ENCODE measurements around the gene TCHHL1.

TCHHL1 gene

DNA sequence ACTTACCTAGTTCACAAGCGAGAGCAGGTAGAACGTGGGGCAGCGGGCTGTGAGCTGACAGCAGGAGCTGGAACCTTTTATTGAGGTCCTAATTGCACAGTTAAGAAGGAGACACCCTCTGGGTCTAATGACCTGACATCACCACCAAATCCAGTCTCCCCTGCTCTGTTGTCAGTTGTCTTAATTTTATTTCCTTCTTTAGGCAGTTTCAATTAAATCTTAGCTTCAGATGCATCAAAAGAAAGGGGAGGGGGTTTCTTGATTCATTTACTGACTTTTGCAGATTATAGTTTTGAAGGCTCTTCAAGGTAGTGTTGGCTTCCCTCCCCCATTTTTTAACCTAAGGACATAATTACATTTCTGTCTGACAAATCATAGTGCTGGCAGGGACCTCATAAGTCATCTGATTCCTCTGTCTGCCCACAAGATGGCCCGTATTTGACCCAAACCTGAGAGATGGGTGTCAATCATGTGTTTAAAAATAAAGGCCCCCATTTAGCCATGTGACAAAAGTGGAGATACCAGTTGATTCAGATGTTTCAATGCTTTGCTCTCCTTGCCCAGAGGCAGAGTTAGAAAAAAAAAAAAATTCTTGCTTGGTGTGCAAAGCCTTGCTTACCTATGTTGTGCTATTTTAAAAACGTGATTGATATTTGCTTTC, at the start of gene TCHHL1:
TSS of gene TCHHL1 (minus strand) at position 51 of the 661 bp plus-strand sequence. CDS start 921 bp downstream, outside the sequence.
- no peak for DNase-seq

DNA sequence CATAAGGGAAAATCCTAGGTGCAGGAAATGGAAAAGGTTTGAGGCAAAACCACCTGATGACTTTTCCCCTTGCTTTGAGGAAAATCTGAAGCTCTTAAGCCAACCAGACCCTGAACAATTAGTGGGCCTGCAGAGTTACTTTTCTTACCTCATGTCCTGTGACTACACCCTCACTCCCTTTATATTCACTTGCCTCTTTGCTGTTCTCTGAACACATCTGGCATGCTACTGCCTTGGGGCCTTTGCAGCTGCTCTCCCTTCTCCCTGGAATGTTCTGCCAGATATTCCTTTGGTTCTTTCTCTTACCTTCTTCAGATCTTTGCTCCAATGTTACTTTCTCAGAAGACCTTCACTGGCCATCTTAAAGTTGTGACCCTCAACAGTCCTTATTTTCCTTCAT, 48.4 kb upstream of the TCHHL1 start:
- no peak for DNase-seq

DNA sequence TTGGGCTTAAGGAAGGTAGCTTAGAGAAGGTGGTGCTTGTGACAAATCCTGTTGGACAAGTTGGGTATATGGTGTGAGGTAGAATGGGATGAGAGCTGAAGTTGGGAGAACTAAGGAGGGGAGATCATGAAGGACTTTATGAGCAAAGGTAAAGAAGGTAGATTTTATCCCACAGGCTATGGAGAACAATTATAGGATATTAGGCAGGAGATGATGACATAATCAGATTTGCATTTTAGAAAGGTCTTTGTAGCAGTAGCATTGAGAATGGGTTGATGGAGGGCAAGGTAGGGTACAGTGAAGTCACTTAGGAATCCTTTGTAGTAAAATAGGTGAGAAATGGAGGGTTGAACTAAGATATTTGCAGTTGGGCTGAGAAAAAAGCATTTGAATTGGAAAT, 41.3 kb upstream of the TCHHL1 start:
- DNase-seq: no peak

DNA sequence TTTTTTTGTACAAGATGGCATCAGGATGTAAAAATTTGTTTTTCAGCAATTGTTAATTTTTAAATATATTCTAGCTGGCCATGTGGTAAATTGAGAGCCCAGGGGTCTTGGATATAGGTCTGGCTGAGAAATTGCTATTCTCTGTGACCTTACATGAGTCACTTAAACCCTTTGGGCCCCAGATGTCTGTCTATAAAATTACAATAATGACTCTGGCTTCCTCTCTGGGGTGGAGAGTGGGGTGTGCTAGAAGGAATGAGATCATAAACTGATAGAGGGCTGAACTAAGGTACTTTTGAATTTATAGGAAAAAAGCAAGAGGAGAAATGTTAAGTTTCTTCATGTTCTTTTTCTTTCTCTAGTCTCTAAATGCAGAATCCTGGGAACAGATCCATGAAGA, 38.8 kb upstream of the TCHHL1 start:
- no peak for DNase-seq

DNA sequence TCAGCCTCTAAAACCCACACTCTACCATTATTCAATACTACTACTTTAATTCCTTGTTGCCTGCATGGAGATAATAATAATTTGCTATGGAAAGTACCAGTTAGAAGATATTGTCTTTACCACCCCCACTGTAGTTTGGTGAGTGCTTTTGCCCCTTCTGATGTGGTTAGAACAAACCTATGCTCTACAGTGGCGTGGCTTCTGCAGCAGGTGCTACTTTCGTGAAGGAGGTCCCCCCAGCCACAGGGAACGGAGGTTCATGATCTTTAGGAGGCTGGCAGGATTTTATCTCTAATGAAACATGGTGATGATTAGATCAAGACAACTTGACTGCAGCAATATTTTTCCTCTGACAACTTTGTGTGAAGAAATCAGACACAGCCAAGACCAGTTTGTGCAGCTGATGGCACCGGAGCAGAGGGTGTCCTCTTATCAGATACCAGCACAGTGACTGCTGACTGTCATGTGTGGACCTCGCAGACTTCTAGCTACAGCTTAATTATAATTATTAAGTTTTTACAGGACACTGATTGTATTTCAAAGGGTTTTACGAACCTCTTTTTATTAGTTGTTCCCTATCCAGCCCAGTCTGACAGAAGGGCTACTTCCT, 37.1 kb upstream of the TCHHL1 start:
- no peak for DNase-seq

DNA sequence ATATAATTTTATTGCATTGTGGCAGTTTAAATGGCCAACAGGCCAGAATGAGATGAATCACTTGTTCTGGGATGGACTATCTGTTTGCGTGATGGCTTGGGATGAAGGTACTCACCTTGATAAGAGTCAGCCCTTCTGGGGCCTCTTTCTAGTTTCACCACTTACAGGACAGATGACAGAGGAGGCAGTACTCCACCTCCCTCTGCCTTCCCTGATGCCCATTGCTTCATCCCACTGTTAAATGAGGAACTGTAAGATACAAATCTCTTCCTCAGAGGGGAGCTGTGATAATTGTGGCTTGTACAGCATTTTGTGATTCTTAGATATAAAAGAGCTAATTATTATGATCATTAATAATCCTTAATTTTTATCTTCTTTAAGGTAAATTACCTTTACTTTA, 30.1 kb upstream of the TCHHL1 start:
- DNase-seq: no peak

DNA sequence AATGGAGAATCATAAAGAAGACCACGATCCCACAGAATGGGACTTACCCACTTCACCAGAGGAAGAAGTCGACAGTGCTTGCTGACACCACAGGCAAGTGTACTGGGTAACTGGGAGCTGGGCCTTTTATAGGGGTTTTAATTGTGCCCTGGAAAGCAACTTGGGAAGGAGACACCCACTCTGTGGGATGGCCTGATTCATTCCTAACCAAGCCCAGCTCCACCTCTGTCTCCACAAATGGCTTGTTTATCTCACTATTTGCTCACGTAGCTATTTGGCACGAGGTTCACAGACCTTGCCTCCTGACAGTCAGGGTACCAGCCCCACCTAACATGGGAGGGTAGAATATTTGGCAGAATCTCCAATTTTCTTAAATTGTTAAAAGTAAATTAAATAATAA, 26.5 kb upstream of the TCHHL1 start, which contains the start of gene TCHH:
TSS of gene TCHH (minus strand) at position 101 of the 400 bp plus-strand sequence. CDS start 1,364 bp downstream, outside the sequence.
- DNase-seq: no peak

DNA sequence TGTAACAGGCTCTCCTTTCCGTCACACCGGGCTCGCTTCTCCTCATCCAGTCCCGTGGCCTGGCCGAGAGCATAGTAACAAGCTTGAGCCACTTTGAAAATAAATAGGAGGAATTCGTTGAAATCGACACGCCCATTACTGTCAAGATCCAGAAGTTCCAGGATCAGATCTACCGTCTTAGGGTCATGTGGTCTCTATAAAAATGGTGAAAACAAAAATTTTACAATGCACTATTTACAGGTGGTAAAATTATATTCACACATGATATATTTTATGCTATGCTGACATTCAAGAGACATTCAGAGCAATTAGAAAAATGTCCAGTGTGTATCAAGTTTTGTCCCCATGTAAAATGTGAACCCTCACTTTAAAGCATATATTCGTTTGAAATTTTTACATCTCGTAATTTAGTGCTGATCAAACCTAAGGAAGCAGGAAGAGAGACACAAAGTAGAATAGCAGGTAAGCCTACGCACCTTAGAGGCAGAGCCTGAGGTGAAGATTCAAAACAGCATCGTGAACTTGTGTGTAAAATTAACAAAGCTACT, 24.1 kb upstream of the TCHHL1 start:
- no peak for DNase-seq

DNA sequence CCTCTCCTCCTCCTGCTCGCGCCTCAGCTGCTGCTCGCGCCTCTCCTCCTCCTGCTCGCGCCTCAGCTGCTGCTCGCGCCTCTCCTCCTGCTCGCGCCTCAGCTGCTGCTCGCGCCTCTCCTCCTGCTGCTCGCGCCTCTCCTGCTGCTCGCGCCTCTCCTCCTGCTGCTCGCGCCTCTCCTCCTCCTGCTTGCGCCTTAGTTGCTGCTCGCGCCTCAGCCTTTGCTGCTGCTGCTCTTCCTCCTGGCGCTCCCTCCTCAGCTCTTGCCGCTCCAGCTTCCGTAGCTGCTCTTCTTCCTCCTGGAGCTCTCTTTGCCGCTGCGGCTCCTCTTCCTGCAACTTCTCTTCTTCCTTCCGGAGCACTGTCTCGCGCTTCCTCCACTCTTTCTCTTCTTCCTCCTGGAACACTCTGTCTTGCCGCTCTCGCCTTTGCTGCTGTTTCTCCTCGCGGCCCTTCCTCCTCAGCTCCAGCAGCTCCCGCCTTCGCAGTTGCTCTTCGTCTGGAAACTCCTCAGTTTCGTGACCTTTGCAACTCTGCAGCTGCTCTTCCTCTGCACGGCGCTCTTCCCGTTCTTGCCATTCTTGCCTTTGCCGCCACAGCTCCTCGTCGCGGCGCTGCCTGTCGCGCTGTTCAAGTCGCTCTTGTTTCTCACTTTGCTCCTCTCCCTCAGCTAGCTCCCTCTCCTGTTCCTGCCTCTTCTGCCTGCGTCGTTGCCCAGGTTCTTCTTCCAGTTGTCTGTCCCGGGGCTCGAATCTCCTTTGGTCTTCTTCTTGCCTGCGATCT, 23.4 kb upstream of the TCHHL1 start:
- no peak for DNase-seq

DNA sequence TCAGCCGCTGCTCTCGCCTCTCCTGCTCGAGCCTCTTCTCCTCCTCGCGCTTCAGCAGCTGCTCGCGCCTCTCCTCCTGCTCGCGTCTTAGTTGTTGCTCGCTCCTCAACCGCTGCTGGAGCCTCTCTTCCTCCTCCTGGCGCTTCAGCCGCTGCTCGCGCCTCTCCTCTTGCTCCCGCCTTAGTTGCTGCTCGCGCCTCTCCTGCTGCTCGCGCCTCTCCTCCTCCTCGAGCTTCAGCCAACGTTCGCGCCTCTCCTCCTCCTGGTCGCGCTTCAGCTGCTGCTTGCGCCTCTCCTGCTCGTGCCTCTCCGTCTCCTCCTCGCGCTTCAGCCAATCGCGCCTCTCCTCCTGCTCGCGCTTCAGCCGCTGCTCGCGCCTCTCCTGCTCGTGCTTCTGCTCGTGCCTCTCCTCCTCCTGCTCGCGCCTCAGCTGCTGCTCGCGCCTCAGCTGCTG, 22.7 kb upstream of the TCHHL1 start:
- peak in 1 of 2 donors; percentile 18 for DNase-seq

DNA sequence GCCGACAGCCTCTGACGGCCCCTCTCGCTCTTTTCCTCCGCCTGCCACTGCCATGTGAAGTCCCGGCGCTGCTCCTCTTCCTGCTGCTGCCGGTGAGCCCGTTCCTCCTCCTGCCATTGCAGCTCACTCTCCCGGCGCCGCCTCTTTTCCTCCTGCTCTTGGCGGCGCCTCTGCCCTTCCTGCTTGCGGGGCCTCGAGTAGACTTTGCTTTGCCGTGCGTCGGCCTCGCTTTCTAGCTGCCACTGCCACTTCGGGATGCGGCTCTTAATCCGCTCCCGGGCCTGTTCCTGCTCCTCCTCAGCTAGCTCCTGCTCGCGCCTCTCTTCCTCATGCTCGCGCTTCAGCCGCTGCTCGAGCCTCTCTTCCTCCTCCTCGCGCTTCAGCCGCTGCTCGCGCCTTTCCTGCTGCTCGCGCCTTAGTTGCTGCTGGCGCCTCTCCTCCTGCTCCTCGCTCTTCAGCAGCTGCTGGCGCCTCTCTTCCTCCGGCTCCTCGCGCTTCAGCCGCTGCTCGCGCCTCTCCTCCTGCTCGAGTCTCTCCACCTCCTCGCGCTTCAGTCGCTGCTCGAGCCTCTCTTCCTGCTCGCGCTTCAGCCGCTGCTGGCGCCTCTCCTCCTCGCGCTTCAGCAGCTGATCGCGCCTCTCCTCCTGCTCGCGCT, 22.1 kb upstream of the TCHHL1 start:
- peak in 1 of 2 donors; percentile 15 for DNase-seq

DNA sequence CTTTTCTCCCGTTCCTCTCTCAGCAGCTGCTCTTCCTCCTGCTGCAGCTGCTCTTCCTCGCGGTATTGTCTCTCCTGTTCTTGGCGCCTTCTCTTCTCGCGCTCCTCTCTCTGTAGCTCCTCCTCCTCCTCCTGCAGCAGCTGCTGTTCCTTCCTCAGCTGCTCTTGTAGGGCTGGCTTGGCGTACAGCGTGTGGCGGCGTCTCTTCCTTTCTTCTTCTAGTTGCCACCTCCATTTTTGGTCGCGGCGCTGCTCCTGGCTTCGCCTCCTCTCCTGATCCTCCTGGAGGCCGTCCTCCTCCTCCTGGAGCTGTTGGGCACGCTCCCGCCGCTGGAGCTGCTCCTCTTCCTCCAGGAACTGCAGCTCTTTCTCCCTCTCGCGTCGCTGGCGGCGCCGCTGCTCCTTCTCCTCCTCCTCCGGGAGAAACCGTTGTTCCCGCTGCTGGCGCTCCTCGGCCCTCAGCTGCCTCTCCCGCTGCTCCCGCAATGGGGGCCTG, 21.5 kb upstream of the TCHHL1 start:
- peak in 1 of 2 donors; percentile 19 for DNase-seq

DNA sequence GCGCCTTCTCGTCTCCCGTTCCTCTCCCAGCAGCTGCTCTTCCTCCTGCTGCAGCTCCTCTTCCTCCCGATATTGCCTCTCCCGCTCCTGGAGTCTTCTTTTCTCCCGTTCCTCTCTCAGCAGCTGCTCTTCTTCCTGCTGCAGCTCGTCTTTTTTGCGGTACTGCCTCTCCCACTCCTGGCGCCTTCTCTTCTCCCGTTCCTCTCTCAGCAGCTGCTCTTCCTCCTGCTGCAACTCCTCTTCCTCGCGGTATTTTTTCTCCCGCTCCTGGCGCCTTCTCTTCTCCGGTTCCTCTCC, 21.1 kb upstream of the TCHHL1 start:
- no peak for DNase-seq

DNA sequence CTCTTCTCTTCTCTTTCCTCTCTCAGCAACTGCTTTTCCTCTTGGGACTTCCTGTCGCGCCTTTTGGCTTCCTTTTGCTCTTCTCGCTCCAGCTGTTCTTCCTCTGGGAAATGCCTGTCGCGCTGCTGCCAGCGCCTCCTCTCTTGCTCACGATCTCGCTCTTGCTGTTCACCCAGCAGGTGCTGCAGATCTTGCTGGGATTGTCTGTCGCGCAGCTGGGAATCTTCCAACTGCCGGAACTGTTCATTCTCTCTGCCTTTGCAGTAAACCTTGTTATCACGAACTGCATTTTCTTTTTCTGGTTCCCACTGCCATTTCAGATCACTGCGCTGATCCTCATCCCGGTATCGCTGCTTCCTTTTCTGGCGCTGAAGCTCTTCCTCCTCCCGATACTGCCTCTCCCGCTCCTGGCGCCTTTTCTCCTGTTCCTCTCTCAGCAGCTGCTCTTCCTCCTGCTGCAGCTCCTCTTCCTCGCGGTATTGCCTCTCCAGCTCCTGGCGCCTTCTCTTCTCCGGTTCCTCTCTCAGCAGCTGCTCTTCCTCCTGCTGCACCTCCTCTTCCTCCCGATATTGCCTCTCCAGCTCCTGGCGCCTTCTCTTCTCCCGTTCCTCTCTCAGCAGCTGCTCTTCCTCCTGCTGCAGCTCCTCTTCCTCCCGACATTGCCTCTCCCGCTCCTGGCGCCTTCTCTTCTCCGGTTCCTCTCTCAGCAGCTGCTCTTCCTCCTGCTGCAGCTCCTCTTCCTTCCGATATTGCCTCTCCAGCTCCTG, 20.6 kb upstream of the TCHHL1 start:
- DNase-seq: no peak

DNA sequence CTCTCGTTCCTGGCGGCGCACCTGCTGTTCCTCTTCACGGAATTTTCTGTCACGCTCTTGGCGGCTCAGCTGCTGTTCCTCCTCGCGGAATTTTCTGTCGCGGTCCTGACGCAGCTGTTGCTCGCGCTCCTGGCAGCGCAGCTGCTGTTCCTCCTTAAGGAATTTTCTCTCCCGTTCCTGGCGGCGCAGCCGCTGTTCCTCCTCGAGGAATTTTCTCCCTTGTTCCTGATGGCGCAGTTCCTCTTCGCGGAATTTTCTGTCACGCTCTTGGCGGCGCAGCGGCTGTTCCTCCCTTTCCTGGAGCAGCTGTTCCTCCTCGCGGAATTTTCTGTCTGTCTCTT, 20.0 kb upstream of the TCHHL1 start:
- no peak for DNase-seq

DNA sequence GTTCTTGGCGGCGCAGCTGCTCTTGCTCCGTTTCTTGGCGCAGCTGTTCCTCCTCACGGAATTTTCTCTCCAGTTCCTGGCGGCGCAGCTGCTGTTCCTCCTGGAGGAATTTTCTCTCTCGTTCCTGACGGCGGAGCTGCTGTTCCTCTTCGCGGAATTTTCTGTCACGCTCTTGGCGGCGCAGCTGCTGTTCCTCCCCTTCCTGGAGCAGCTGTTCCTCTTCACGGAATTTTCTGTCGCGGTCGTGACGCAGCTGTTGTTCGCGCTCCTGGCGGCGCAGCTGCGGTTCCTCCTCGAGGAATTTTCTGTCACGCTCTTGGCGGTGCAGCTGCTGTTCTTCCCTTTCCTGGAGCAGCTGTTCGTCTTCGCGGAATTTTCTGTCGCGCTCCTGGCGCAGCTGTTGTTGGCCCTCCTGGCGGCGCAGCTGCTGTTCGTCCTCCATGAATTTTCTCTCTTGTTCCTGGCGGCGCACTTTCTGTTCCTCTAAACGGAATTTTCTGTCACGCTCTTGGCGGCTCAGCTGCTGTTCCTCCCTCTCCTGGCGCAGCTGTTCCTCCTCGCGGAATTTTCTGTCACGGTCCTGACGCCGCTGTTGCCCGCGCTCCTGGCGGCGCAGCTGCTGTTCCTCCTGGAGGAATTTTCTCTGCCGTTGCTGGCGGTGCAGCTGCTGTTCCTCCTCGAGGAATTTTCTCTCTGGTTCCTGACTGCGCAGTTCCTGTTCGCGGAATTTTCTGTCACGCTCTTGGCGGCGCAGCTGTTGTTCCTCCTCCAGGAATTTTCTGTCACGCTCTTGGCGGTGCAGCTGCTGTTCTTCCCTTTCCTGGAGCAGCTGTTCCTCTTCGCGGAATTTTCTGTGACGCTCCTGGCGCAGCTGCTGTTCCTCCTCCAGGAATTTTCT, 19.4 kb upstream of the TCHHL1 start:
- DNase-seq: no peak

DNA sequence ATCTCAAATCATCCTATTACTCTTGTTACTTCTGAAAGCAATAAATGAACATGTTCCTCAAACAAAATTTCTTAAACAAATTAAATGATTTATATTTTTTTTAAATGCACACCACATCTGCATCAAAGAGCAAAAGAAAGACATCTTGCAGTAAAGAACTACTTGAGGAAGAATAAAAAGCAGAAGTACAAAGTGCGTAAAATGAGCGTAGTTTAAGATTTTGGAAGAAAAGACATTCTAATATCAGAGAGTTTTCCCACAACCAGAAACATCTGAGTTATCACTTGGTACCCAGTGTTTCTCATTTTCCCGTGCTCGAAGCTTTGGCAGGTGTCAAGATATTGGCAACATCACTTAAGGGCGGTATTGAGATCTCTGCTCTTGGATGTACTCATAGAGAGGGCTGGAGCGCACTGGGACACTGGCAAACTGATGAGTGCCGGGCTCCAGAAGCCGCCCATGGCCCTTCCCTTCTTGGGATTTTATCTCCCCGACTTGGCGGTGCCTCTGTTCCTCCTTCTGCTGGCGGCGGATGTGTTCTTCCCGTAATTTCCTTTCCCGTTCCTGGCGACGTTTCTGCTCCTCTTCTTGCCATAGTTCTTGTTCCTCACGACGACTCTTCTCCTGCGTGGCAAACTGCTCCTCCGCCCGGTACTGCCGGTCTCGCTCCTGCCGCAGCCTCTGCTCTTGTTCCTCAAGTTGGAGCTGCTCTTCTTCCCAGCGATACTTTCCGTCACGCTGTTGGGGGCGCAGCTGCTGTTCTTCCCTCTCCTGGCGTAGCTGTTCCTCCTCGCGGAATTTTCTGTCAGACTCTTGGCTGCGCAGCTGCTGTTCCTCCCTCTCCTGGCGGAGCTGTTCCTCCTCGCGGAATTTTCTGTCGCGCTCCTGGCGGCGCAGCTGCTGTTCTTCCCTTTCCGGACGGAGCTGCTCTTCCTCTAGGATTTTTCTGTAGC, 18.4 kb upstream of the TCHHL1 start:
- no peak for DNase-seq

DNA sequence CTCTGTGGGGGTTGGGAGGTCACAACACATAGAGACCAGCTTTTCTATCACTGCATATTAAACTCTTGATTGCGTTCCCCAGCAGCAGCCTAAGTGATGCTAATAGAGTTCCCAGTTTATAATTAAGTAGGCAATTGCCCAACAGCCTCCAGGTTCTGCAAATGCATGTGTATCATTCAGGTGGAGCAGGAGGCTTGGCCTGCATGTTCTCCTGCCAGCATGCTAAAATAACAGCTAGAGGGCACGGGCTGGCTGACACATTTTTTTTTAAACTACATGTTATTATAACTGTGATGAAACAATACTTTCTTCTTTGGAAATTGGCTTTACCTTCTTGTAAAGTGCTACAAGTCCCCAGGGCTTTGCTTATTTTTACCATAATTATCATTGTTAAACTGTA, 16.0 kb upstream of the TCHHL1 start:
- DNase-seq: no peak

DNA sequence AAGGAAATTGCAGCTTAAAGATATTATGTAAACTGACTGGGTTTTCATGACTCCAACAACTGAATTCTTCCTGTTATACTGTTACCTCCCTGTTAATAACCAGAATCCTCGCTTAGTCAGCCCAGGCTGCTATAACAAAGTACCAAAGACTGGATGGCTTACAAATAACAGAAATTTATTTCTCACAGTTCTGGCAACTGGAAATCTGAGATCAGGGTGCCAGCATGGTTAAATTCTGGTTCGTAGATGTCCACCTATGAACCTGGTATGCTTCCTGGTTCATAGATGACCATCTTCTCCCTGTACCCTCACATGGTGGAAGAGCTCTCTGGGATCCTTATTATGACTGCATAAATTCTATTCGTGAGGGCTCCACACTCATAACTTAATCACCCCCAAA, 8.1 kb upstream of the TCHHL1 start:
- no peak for DNase-seq

DNA sequence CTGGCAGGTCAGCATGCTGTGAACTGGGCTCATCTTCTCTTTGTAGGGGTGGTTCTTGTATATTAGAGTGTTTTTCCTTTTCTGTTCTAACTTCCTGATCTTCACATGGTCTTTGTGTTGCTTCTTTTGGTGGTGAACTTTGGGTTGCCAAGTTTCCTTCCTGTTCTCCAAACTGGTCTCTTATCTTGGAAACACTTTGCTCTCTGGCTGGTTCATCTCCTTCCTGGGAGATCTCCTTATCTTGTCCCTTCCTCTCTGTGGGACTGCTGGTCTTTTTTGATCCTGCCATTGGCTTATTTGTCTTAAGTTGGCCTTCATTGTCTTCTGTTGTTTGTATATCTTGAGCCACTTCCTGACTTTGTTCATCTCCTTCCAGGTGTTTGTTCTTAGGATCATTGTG, 2.1 kb downstream of the TCHHL1 start:
- no peak for DNase-seq
